Keratinocyte (primary cell): ENCODE data around the gene NDUFAF5. TPM values are rescaled to one million over a fixed set of nuclear protein-coding genes. Genes with fewer than 3 reads are reported as not detected.
A peak's percentile ranks its signal among the peaks of the same experiment; 100 is the strongest.

Source experiments
- DNase-seq: peaks from one replicate; pipeline ENCODE4 v3.0.0-alpha.2; 2011; ENCODE audit warnings: low read depth, missing footprints, low spot score
- FAIRE-seq: peaks from 2 replicates; lab custom pipeline; 2011; peaks lifted over from hg19 to GRCh38; lab: Jason Lieb, UNC
- H2AFZ ChIP-seq: 2 replicates; pipeline ENCODE4 v1.6.0; 2012; ENCODE audit warnings: low read length, control low read depth, inconsistent platforms; ENCODE audit not compliant: control insufficient read depth
- H3K27ac ChIP-seq: 2 replicates; pipeline ENCODE4 v1.5.1; 2011; ENCODE audit warnings: low read length; ENCODE audit not compliant: control insufficient read depth, insufficient read depth
- H3K27me3 ChIP-seq: 3 replicates; pipeline ENCODE4 v1.6.0; 2011; ENCODE audit warnings: low read length; ENCODE audit not compliant: control insufficient read depth, insufficient read depth; ENCODE audit errors: extremely low read depth
- H3K36me3 ChIP-seq, 2 experiments: 2 replicates in 1 of 2; 3 replicates in 1 of 2; pipeline ENCODE4 v1.5.1; 2011; ENCODE audit warnings: low read length in 2 of 2, mild to moderate bottlenecking in 1 of 2; ENCODE audit not compliant: control insufficient read depth in 2 of 2, insufficient read depth in 2 of 2; ENCODE audit errors: extremely low read depth in 1 of 2
- H3K4me1 ChIP-seq: 3 replicates; pipeline ENCODE4 v1.5.1; 2011; ENCODE audit warnings: low read length; ENCODE audit not compliant: control insufficient read depth, insufficient read depth; ENCODE audit errors: extremely low read depth
- H3K4me2 ChIP-seq: 3 replicates; pipeline ENCODE4 v1.6.0; 2011; ENCODE audit warnings: low read depth, low read length; ENCODE audit not compliant: control insufficient read depth, insufficient read depth; ENCODE audit errors: extremely low read depth
- H3K4me3 ChIP-seq, 3 experiments: fragments of 200-600 bp in 1 of 3; sonication (generic) in 1 of 3; 2 replicates in 2 of 3; 3 replicates in 1 of 3; pipeline ENCODE4 v1.5.1; 2011 to 2016; ENCODE audit warnings: low read length in 3 of 3, mild to moderate bottlenecking in 3 of 3, control low read depth in 2 of 3, inconsistent platforms in 1 of 3, low read depth in 1 of 3, mixed read lengths in 1 of 3, mixed run types in 1 of 3, moderate library complexity in 1 of 3; ENCODE audit not compliant: control insufficient read depth in 2 of 3, insufficient read depth in 2 of 3; ENCODE audit errors: extremely low read depth in 1 of 3
- H3K79me2 ChIP-seq: 2 replicates; pipeline ENCODE4 v1.6.0; 2012; ENCODE audit warnings: low read length; ENCODE audit not compliant: control insufficient read depth, insufficient read depth
- H3K9ac ChIP-seq: 3 replicates; pipeline ENCODE4 v1.6.0; 2011; ENCODE audit warnings: low read length; ENCODE audit not compliant: control insufficient read depth, insufficient read depth; ENCODE audit errors: extremely low read depth
- H3K9me1 ChIP-seq: 3 replicates; pipeline ENCODE4 v1.6.0; 2011; ENCODE audit warnings: low read length; ENCODE audit not compliant: control insufficient read depth, insufficient read depth; ENCODE audit errors: extremely low read depth
- H3K9me3 ChIP-seq: 2 replicates; pipeline ENCODE4 v1.5.1; 2012; ENCODE audit warnings: low read depth, low read length; ENCODE audit not compliant: control insufficient read depth
- H4K20me1 ChIP-seq: 3 replicates; pipeline ENCODE4 v1.6.0; 2011; ENCODE audit warnings: low read length; ENCODE audit not compliant: control insufficient read depth, insufficient read depth; ENCODE audit errors: extremely low read depth
- EZH2 ChIP-seq: IDR thresholded peaks from one replicate; pipeline ENCODE4 v1.6.1; 2012; ENCODE audit warnings: inconsistent platforms, mild to moderate bottlenecking, low read length, moderate library complexity
- dilution Hi-C: fragments of 300-500 bp; cut with MboI; formaldehyde crosslinking; loops from one replicate; pipeline ENCODE4 v1.7.0; 2020; ENCODE audit warnings: low sequenced_read_pairs; ENCODE audit not compliant: extremely low pct_ligation_motif_present
- polyA plus RNA-seq, 5 experiments: library from polyadenylated mRNA; depleted of rRNA in 3 of 5; stranded (reverse) in 3 of 5; stranded (forward) in 1 of 5; unstranded in 1 of 5; fragments of >200 nt; gene quantifications; 1 replicate in 1 of 5; 2 replicates in 3 of 5; 3 replicates in 1 of 5; pipeline versions ENCODE4 v1.2.1 to v1.2.3, GENCODE V29; 2011 to 2012; ENCODE audit warnings: missing spikeins in 2 of 5, low read depth in 1 of 5, low replicate concordance in 1 of 5
- TF ChIP-seq, protein P1 (sequence below), 3 experiments: IDR thresholded peaks in 1 of 3; conservative IDR thresholded peaks in 1 of 3; optimal IDR thresholded peaks in 1 of 3; 2 replicates in 2 of 3; 3 replicates in 1 of 3; pipeline versions ENCODE3 to v1.5.1; 2011; ENCODE audit warnings: low read length in 3 of 3, mild to moderate bottlenecking in 3 of 3, moderate library complexity in 2 of 3, control low read depth in 1 of 3, inconsistent platforms in 1 of 3; ENCODE audit not compliant: insufficient read depth in 2 of 3; ENCODE audit errors: extremely low read depth in 1 of 3

The NDUFAF5 gene
- polyA plus RNA-seq, 1 donor (not counting 4 experiments of a cell fraction or from before 2014, with no cell fraction given) = 26.4 TPM

GRCh38 chr20:13788167-13788834, 3.5 kb downstream of the NDUFAF5 start:
- H3K4me3 ChIP-seq = no peak overlapping the region
- H4K20me1 ChIP-seq = no peaks in the 10 kb centered on the region
- H3K4me1 ChIP-seq = peaks cover 15% of the 10 kb centered on the region
- H3K36me3 ChIP-seq = peaks cover 17 to 18% of the 10 kb centered on the region in 2 experiments
- dilution Hi-C loops = no loop called here
- H3K4me2 ChIP-seq = no peak overlapping the region
- TF ChIP-seq, protein P1, sequence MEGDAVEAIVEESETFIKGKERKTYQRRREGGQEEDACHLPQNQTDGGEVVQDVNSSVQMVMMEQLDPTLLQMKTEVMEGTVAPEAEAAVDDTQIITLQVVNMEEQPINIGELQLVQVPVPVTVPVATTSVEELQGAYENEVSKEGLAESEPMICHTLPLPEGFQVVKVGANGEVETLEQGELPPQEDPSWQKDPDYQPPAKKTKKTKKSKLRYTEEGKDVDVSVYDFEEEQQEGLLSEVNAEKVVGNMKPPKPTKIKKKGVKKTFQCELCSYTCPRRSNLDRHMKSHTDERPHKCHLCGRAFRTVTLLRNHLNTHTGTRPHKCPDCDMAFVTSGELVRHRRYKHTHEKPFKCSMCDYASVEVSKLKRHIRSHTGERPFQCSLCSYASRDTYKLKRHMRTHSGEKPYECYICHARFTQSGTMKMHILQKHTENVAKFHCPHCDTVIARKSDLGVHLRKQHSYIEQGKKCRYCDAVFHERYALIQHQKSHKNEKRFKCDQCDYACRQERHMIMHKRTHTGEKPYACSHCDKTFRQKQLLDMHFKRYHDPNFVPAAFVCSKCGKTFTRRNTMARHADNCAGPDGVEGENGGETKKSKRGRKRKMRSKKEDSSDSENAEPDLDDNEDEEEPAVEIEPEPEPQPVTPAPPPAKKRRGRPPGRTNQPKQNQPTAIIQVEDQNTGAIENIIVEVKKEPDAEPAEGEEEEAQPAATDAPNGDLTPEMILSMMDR (optimal IDR thresholded peaks at IDR 0.05 in 1 of 3, IDR thresholded peaks at IDR 0.05 in 1 of 3, conservative IDR thresholded peaks at IDR 0.05 in 1 of 3; ENCODE audit: extremely low read depth in 1 of 3, insufficient read depth in 2 of 3, low read length in 3 of 3) = peak; percentile 55 to 71 (median 68)
- no peak for TF ChIP-seq EZH2
- DNase-seq = peak; percentile 35
- peak; percentile 74 for FAIRE-seq
- peaks cover 47% of the 10 kb centered on the region for H3K79me2 ChIP-seq
- no peaks in the 10 kb centered on the region for H3K9me3 ChIP-seq
- H2AFZ ChIP-seq = no peak overlapping the region
- no peaks in the 10 kb centered on the region for H3K27me3 ChIP-seq
- no peaks in the 10 kb centered on the region for H3K9me1 ChIP-seq
- H3K27ac ChIP-seq = no peak overlapping the region
- H3K9ac ChIP-seq = no peak overlapping the region

- no peaks in the 10 kb centered on the region for H3K9me1 ChIP-seq
- H3K4me1 ChIP-seq = peaks cover 10% of the 10 kb centered on the region
- no peak overlapping the region for H3K4me2 ChIP-seq
- no peak for TF ChIP-seq EZH2
- TF ChIP-seq, protein P1 (optimal IDR thresholded peaks at IDR 0.05 in 1 of 3, IDR thresholded peaks at IDR 0.05 in 1 of 3, conservative IDR thresholded peaks at IDR 0.05 in 1 of 3; ENCODE audit: extremely low read depth in 1 of 3, insufficient read depth in 2 of 3, low read length in 3 of 3) = no peak
- no peaks in the 10 kb centered on the region for H3K9me3 ChIP-seq
- dilution Hi-C loops = no loop called here
- FAIRE-seq = no peak
- H3K27me3 ChIP-seq = no peaks in the 10 kb centered on the region
- peaks cover 25% of the 10 kb centered on the region for H3K79me2 ChIP-seq
- no peak overlapping the region for H3K9ac ChIP-seq
- H2AFZ ChIP-seq = no peak overlapping the region
- no peaks in the 10 kb centered on the region for H4K20me1 ChIP-seq
- peaks cover 23 to 26% of the 10 kb centered on the region in 2 experiments for H3K36me3 ChIP-seq
- no peak for DNase-seq
- no peak overlapping the region for H3K27ac ChIP-seq
- no peak overlapping the region for H3K4me3 ChIP-seq
Observed at GRCh38 chr20:13790708-13791107, 5.9 kb downstream of the NDUFAF5 start.
